Measurements from ENCODE around the gene DSG4. TPM values are rescaled to one million over a fixed set of nuclear protein-coding genes. Genes with fewer than 3 reads are reported as not detected.

The DSG4 gene
- total RNA-seq, 1 experiment from 2014 or later: 0.07 TPM

- TF ChIP-seq CTCF (IDR thresholded peaks at IDR 0.05 in 2 of 3, conservative IDR thresholded peaks at IDR 0.05 in 1 of 3; ENCODE audit: borderline replicate concordance in 1 of 3, insufficient read depth in 1 of 3, low read depth in 2 of 3, low read length in 2 of 3) (no peak), ELF1 (IDR thresholded peaks at IDR 0.05; ENCODE audit: borderline replicate concordance, low read depth) (peak; percentile 49), FOSL1 (IDR thresholded peaks at IDR 0.05; ENCODE audit: low read depth) (no peak), CEBPB (IDR thresholded peaks at IDR 0.05; ENCODE audit: low read depth) (no peak), YY1 (IDR thresholded peaks at IDR 0.05; ENCODE audit: extremely low read depth, insufficient replicate concordance, low read depth, low read length) (no peak), SRF (IDR thresholded peaks at IDR 0.05; ENCODE audit: low read depth) (no peak), SP1 (IDR thresholded peaks at IDR 0.05; ENCODE audit: low read depth) (peak; percentile 22; the same call in 1 of the 2 replicates), REST (IDR thresholded peaks at IDR 0.05; ENCODE audit: low read depth) (no peak)
Measured at GRCh38 chr18:31429623-31430022, 53.0 kb downstream of the DSG4 start (continued).

DNA sequence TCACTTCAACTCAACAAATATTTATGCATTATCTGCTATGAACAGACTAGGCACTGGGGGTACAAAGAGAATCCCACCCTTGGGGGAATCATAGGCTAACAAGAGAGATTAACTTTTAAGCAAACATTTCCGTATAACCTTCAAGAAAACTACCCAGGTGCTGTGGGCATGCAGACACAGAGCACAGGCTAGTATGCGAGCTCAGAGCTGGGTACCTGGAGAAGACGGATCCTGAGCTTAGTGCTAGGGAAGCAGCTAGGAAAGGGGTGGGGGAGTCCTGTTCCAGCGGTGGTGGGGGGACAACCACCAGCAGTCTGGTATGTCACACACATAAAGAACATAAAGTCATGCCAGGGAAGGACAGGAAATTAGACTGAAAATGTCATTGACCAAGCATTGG, 53.5 kb downstream of the DSG4 start:
- RAD21 ChIA-PET (ENCODE audit: low non-redundant PET in 1 of 2, low total read pairs in 2 of 2, uncharacterized antibody in 2 of 2, unreplicated experiment in 2 of 2): interaction anchor here (0.6 to 0.9 kb wide), 3 partner anchors 57 to 133 kb away, joined by 3 to 11 read pairs (median 3); no protein-coding TSS in a partner anchor
- TF ChIP-seq, protein P1, sequence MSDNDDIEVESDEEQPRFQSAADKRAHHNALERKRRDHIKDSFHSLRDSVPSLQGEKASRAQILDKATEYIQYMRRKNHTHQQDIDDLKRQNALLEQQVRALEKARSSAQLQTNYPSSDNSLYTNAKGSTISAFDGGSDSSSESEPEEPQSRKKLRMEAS (IDR thresholded peaks at IDR 0.05): no peak
- TF ChIP-seq ZNF274 (IDR thresholded peaks at IDR 0.05; ENCODE audit: low read depth, low read length) (no peak), EZH2phosphoT487 (IDR thresholded peaks at IDR 0.05; ENCODE audit: borderline replicate concordance) (no peak), ELF1 (IDR thresholded peaks at IDR 0.05; ENCODE audit: borderline replicate concordance, low read depth) (no peak), SRF (IDR thresholded peaks at IDR 0.05; ENCODE audit: low read depth) (no peak), ZFX (IDR thresholded peaks at IDR 0.05) (no peak), EZH2 (IDR thresholded peaks at IDR 0.05) (no peak), SP1 (IDR thresholded peaks at IDR 0.05; ENCODE audit: low read depth) (no peak), JUND (IDR thresholded peaks at IDR 0.05) (no peak), CBX3 (IDR thresholded peaks at IDR 0.05; ENCODE audit: low read depth) (no peak), SIN3A (IDR thresholded peaks at IDR 0.05; ENCODE audit: low read depth) (no peak)
- TF ChIP-seq, protein P2, sequence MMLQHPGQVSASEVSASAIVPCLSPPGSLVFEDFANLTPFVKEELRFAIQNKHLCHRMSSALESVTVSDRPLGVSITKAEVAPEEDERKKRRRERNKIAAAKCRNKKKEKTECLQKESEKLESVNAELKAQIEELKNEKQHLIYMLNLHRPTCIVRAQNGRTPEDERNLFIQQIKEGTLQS (IDR thresholded peaks at IDR 0.05): no peak

More for the DNA sequence above, 53.5 kb downstream of the DSG4 start:
- DNase-seq (ENCODE audit: low read depth, low spot score) (no peak), ATAC-seq (peak; percentile 63)
- H4K20me1 ChIP-seq (ENCODE audit: insufficient read depth): no peaks in the 10 kb centered on the region
- peak overlapping the region; percentile 32; the same call in 1 of the 2 replicates for H3K27ac ChIP-seq (ENCODE audit: low read depth, low read length)
- no peaks in the 10 kb centered on the region for H3K9me2 ChIP-seq (ENCODE audit: insufficient read depth)
- no peaks in the 10 kb centered on the region for H3K9me3 ChIP-seq (ENCODE audit: control insufficient read depth in 1 of 2, insufficient read depth in 1 of 2, low read depth in 1 of 2, low read length in 2 of 2)
- H3K36me3 ChIP-seq (ENCODE audit: control insufficient read depth in 1 of 2, insufficient read depth in 2 of 2, low read length in 2 of 2): no peaks in the 10 kb centered on the region
- H2AFZ ChIP-seq (ENCODE audit: low read depth, low read length, poor library complexity, severe bottlenecking): peak overlapping the region; percentile 28
- intact Hi-C loops (cut with micrococcal nuclease): no loop called here
- no peaks in the 10 kb centered on the region for H3K27me3 ChIP-seq (ENCODE audit: insufficient read depth, low read length)
- ChIA-PET POLR2A (interaction anchor here (0.9 kb wide), 1 partner anchor 10 kb away, joined by 4 read pairs; no protein-coding TSS in a partner anchor), CTCF (interaction anchor here (0.7 to 1.3 kb wide), 3 partner anchors 9 to 133 kb away, joined by 3 to 4 read pairs (median 3); no protein-coding TSS in a partner anchor)
- H3K4me1 ChIP-seq (ENCODE audit: control insufficient read depth in 1 of 2, insufficient read depth in 2 of 2, low read length in 2 of 2): peaks cover 5 to 20% of the 10 kb centered on the region in 2 experiments; a peak in 3 of 4 replicates
- peak overlapping the region; percentile 66 for H3K4me2 ChIP-seq (ENCODE audit: low read length)
- BruUV-seq (replicated peaks): no TSS peak
- no peaks in the 10 kb centered on the region for H3K79me2 ChIP-seq (ENCODE audit: insufficient read depth, low read length)
- no peak overlapping the region; the same call in 1 of the 2 replicates for H3K9ac ChIP-seq (ENCODE audit: low read length)
- H3K4me3 ChIP-seq (replicated peaks in 1 of 2; ENCODE audit: low read depth in 1 of 2, low read length in 2 of 2): no peak overlapping the region
